Stimulated activated CD4-positive, alpha-beta T cell treated with anti-CD3 and anti-CD28 coated beads, Interleukin-1b, Interleukin-23, amount 100 ng/mL, for 1 hour (primary cell): ENCODE results near the gene ZNF217.
"Not testable (repeated sequence)": the region's sequence is repeated elsewhere in the genome, so short reads cannot be mapped to it uniquely, and the experiment has no call there.

Source experiments
- DNase-seq, 2 donors: peaks; one replicate each; pipeline ENCODE4 v3.0.0-alpha.2; 2020; ENCODE audit warnings: low read depth in 2 of 2

ZNF217 gene

DNA sequence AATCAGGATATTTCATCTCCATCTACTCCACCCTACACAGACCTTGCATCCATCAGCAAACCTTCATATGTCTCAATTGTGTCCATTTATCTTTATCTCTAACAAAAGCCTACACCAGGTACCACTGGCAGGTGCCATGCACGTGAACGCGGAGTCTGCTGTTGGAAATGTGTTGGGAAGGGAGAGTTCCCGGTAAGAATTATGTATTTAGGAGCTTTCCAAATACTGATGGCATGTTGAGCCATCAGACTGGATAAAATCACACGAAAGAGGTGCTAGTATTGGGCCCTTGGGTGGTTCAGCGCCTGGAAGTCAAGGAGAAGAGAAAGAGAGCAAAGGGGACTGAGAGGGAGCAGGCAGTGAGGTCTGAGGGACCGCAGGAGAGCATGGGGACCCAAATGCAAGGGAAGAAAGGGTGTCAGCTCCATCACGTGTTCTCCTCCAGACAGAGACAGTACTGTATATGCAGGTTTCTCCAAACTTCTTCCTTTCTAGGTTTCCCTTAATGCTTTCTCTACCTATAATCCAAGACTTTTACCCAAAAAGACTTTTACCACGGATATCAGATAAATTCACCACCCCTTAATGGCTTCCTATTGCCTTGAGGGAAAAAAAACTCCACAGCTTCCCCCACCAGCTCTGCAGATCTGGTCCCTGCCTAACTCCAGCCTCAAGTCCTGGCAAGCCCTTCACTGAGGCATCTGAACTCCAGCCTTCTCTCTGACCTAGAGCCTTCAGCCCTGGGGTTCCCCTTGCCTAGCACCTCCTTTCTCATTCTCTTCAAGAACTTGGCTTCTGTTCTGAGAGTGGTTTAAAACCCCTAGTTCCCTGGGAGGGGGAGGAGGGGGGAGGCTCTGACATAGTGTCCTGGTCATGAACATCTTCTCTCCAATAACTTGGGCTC lies 4.8 kb upstream of the ZNF217 start:
- DNase-seq: no peak

GRCh38 chr20:53597521-53598120 lies 4.0 kb upstream of the ZNF217 start:
- no peak for DNase-seq

DNA sequence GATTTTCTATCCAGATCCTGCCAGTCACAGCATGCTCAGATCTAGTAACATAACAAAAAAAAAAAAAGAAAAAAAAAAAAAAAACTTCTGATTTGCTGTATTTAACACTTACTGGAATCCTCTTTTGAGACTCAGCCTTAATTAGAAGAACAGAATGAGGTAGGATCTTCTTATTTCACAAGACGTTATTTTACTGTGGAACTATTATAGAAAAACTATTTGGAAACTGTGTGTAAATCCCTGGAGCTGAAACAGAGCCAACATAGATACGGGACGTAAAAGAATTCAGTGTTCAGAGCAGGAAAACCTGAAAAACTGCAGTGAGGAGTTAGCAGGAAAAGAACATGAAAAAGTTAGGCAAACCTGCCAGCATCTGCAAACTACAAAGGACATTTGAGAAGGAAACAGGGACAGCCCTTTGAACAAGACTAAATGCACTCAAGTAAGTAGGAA lies 3.4 kb upstream of the ZNF217 start:
- DNase-seq: no peak

DNA sequence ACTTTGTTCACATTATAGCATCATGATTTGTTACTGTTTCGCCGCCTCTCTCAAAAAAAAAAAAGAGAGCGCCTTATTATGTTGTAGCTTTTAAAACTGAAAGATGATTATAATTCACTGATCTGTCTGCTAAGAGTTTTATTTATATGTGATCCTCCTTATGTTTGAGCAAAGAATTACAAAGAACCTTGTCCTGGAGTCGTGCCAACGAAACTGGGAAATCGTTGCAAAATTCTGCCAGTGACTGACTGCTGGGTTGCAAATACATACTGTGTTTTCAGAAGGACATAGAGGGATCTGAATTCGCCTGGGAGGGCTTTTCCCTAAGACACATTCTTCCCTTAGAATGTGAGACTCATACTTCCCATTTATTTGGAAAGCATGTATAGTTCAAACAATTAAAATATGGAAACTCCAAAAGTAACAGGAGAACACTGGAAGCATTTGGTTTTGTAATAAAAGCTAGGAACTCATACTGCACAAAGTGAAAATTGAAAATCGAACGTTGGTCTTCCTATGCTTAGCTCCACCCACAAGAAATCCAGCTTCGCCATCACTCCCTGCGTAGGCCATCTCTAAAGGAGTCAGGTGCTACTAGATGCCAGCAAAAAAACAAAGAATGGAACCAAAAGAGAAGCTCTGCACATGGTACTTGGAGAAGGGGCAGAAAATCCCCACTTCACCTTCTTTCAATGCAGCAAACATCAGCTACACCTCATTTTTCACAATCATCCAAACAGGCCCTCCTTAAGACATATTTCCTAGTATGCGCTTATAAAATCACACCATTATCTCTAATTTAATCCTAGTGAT lies 2.8 kb upstream of the ZNF217 start:
- not testable (repeated sequence) for DNase-seq

DNA sequence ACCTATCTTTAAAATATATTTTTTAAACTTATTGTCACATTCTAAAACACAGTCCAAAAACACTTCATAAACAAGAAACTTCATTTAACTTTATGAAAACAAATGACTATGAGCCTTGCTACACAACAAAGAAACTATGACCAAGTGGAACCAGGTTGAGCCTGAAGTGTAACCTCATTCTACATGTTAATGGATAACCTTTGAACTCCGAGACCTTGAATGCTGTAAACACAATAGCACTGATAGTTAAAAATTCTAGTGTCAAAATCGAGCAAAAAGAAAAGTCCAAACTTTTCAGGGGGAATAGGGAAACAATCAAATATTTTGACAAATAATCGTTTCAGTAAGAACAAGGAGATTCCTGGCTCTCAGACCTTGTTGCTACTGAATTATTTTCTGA lies 2.1 kb upstream of the ZNF217 start:
- not testable (repeated sequence) for DNase-seq

GRCh38 chr20:53595018-53595378 lies 1.4 kb upstream of the ZNF217 start:
- no peak for DNase-seq

DNA sequence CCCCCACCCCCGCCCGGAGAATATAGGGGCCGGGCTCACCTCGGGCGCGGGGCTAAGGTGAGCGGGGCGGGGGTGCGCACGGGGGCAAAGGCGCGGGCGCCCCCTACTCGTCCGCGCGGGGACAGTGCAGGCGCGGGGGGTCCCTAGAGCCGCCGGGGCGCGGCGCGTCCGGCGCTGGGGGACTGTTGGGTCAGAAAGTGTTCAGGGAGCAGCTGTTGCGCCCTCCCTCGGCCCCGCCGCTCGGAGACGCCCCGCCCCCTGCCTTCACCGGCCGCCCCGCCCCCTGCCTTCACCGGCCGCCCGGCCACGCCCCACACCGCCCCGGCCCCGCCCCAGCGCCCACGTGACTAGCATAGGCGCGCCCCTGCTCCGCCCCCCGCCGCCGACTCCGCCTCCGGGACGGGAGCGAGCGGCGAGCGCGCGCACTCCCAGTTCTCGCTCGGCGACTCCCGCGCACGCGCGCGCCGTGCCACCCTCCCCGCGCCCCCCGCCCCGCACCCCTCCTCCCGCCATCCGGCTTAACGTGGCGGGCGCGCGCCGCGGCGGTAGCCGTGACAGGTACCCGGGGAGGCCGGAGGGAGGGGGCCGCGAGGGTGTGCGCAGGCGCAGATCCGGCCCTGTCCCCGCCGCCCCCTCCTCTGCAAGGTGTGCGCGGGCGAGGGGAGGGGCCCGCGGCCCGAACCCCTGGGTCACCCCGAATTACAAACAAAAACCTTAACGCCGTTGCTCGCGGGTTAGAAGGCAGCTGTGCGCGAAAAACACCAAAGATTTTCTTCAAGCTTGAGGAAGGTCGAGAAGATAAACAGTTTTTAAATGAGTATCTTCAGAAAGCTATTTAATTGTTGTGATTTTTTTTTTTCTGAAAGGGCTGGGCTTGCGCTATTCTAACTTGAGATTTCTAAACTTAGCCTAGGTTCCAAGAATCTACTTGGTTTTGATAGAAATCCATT lies 704 bp upstream of the ZNF217 start:
- DNase-seq: peak; percentile 98 to 99

- DNase-seq: no peak
These were observed 610 bp downstream of the ZNF217 start for GRCh38 chr20:53592992-53593465.

DNA sequence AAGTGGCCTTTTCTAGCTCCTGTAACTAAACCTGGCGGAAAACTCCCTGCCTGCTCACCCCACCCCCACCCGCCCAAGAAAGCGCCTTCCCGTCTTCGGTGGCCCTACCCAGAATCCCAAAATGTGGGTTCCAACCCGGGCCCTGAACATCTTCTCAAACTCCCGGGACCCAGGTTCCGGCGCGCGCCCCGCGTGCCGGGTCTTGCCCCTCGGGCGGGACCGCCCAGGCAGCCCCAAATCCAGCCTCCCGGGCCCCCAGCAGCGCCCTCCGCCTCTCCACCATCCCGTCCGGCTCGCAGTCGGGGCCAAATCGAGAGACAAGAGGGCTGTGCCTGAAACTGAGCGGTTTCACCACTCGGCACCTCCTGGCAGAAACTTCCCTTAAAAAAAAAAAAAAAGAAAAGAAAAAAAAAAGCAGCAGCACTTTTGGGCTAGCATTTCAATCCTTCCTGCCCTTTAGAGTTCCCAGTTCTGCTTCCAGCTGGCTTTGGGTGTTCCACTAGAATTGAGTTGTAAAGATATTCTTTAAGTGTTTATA lies 1.1 kb downstream of the ZNF217 start:
- not testable (repeated sequence) for DNase-seq

GRCh38 chr20:53591941-53592441 lies 1.6 kb downstream of the ZNF217 start:
- DNase-seq: not testable (repeated sequence)

DNA sequence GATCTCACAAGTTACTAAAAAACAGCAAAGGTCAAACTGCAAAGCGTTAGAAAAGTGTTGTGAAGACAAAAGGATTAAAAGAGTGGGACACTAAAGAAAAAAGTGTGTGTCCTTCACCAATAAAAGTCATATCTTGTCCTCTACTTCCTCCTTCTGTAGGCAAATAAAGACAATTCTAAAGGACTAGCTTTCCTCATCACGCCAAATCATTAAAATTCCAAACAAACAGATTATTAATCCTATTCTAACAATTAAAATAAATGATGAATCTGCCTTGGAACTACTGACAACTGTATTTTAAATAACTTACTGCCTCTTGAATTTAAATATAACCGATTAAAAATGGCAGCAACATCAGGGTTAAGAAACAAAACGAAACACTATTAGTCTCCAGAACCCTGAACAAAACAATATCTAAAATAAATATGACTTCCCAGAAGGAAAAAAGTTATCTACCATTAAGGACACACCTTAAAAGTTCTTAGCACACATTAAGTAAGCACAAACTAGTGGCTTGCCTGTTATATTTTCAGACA lies 2.4 kb downstream of the ZNF217 start:
- DNase-seq: not testable (repeated sequence)

DNA sequence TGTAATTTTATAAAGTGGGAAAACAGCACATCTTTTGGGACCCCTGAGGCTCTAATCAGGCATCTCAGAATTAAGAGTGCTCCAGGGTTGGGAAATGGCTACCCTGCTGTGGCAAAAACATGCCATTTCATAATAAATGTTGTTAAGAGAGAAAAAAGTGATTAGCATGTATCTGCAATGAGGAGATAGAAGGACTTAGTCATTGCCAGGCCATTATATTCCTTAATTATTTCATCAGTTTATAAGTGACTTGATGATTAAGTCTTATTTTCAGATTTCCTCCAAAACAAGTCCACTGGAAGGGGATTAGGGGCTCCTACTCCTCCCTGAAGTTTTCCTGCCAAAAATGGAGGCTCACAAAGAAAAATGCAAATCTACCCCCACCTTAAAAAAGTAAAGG lies 3.0 kb downstream of the ZNF217 start:
- DNase-seq: not testable (repeated sequence)

DNA sequence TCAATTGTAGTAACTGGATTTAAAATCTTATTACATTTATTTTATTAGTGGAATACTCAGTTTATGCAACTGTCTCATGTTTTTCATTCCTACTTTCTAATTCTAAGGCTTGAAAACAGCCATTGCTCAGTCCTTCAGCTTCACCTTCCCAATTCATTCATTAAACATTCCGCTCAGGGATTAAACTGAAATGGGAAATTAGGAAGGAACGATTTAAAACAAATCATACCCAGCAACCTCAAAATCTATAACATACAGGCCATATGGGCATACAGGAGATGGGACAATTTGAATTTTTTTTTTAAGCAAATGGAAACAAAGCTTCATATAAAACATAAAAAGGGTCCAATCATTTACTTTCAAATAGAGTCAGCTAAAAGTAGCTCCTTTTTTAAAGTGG lies 3.5 kb downstream of the ZNF217 start:
- DNase-seq: not testable (repeated sequence)

DNA sequence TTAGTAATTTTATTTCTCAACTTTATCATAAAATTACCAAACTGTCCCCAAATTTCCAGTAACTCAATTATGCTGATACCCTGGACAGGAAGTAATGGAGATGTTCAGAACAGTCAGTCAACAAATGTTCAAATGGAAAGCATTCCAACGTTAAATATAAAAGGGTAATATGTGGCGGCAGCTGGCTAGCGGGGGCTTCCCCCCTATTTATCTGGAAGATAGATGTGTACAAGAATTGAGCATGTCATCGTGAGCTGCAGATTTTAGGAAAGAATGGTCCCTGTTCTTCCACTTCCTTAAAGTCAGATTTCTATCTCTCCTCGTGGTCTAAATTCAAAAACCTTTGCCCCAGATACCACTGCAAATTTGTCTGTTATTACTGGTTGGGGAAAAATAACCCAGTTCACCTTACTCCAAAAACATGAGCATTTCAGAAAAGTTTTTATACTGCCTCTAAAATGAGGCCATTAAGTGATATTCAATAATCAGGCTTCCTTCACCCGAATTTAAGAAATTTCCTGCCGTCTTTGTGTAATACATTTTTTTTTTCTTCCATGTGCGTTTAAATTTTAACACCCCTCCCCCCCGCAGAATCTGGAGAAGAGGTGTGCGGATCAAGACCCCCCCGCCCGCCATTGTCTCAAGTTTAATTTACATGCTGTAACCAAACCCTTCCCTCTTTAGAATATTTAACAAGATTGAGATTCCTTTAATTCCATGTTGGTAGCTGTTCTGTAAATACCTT lies 4.1 kb downstream of the ZNF217 start:
- not testable (repeated sequence) for DNase-seq

- DNase-seq: not testable (repeated sequence)
These were observed 6.4 kb downstream of the ZNF217 start for GRCh38 chr20:53587157-53587703.

- DNase-seq: no peak
These were observed 7.0 kb downstream of the ZNF217 start for GRCh38 chr20:53586640-53587039.

DNA sequence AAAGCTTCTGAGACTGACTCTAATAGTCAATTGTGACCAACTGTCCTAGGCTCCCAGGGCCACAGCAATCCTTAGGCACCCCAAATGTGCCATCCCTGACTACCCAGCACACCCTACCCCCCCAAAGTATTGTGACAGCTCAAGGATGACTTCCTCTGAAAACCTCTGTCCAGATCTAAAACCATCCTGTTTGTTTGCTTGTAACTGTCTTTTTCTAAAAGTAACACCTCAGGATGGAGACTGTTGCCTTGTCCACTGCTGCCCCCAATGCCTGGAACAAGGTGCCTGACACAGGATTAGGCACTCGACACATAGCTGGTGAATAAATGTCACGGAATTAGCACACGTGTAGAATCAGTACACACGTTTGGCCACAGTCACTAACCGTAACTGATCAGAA lies 7.7 kb downstream of the ZNF217 start:
- DNase-seq: not testable (repeated sequence)

- DNase-seq: not testable (repeated sequence)
These were observed 8.6 kb downstream of the ZNF217 start for GRCh38 chr20:53585004-53585569.

DNA sequence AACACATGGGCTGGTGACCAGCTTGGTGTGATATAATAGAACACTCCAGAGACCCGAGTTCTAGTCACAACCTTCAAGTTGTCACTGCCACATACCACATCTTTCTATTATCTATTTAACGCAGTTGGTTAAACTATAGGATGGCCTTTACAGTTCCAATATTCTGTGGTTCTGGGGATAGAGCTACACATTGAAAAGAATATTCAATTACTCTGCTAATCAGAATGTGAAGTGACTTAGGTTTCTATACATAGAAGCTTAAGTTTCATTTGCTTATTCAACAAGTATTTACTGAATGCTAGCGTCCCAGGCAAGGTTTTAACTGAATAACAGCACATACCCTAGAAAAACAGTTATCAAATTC lies 9.1 kb downstream of the ZNF217 start:
- DNase-seq: not testable (repeated sequence)
